Spinal cord (tissue), 10 donors: ENCODE data around the gene PAM. TPM values are rescaled to one million over a fixed set of nuclear protein-coding genes. Genes with fewer than 3 reads are reported as not detected.
A peak's percentile ranks its signal among the peaks of the same experiment; 100 is the strongest.
"Not testable (repeated sequence)": the region's sequence is repeated elsewhere in the genome, so short reads cannot be mapped to it uniquely, and the experiment has no call there.

Experiments used
- DNase-seq, 6 donors: peaks; one replicate each; pipeline versions ENCODE4 v3.0.0 to v3.0.0-alpha.2; 2013 to 2015; ENCODE audit warnings: low spot score in 6 of 6, low read depth in 4 of 6
- H3K27ac ChIP-seq: one replicate; pipeline ENCODE4 v1.5.1; 2013; ENCODE audit warnings: low read depth, low read length, control low read depth
- H3K27me3 ChIP-seq: one replicate; pipeline ENCODE4 v1.6.1; 2013; ENCODE audit warnings: low read length; ENCODE audit not compliant: control insufficient read depth, insufficient read depth
- H3K36me3 ChIP-seq: one replicate; pipeline ENCODE4 v1.6.1; 2013; ENCODE audit warnings: low read length; ENCODE audit not compliant: control insufficient read depth, insufficient read depth
- H3K4me1 ChIP-seq: one replicate; pipeline ENCODE4 v1.6.1; 2013; ENCODE audit warnings: low read length; ENCODE audit not compliant: control insufficient read depth, insufficient read depth
- H3K4me3 ChIP-seq: one replicate; pipeline ENCODE4 v1.5.1; 2013; ENCODE audit warnings: low read depth, low read length, control low read depth
- H3K9me3 ChIP-seq: one replicate; pipeline ENCODE4 v1.6.1; 2013; ENCODE audit warnings: low read length; ENCODE audit not compliant: control insufficient read depth, insufficient read depth
- WGBS: methylation state at CpG from one replicate; pipeline ENCODE4 v1.1.5; 2013; ENCODE audit warnings: missing lambda C conversion rate; ENCODE audit not compliant: insufficient coverage; 5-methylcytosine and 5-hydroxymethylcytosine counted together
- polyA plus RNA-seq, 2 donors: library from polyadenylated mRNA; unstranded; fragments of 120-200 nt; gene quantifications; one replicate each; pipeline ENCODE4 v1.2.1, GENCODE V29; 2013; ENCODE audit not compliant: insufficient read length in 2 of 2
- total RNA-seq, 2 donors: library from RNA; depleted of rRNA in 1 of 2; stranded (reverse); fragments of 120-200 nt in 1 of 2; fragments of >200 nt in 1 of 2; gene quantifications; one replicate each; pipeline versions ENCODE4 v1.2.3 to v1.2.4, GENCODE V29; 2013 to 2014
- donor health status: healthy.

The PAM gene
- total and polyA plus RNA-seq, 4 donors, result 127 to 201 (median 172) TPM

- H3K27me3 ChIP-seq, result no peaks in the 10 kb centered on the region
- peaks cover 6% of the 10 kb centered on the region for H3K36me3 ChIP-seq
- H3K27ac ChIP-seq, result no peak overlapping the region
- no peaks in the 10 kb centered on the region for H3K4me1 ChIP-seq
- no peak for DNase-seq
- H3K9me3 ChIP-seq, result no peaks in the 10 kb centered on the region
- 94% methylated on average over 6 of the region's 6 CpGs for WGBS
- no peak overlapping the region for H3K4me3 ChIP-seq
Measured at GRCh38 chr5:103033696-103034095, 278.6 kb downstream of the PAM start.

GRCh38 chr5:103034662-103035392, 279.7 kb downstream of the PAM start:
- Histone ChIP-seq H3K36me3 (peaks cover 6% of the 10 kb centered on the region), H3K4me1 (no peaks in the 10 kb centered on the region), H3K4me3 (no peak overlapping the region), H3K27me3 (no peaks in the 10 kb centered on the region), H3K27ac (no peak overlapping the region), H3K9me3 (no peaks in the 10 kb centered on the region)
- no peak for DNase-seq
- 95% methylated on average over 8 of the region's 8 CpGs for WGBS

- 100% methylated on average over 1 of the region's 2 CpGs for WGBS
- H3K9me3 ChIP-seq, result no peaks in the 10 kb centered on the region
- no peak overlapping the region for H3K4me3 ChIP-seq
- no peak overlapping the region for H3K27ac ChIP-seq
- H3K27me3 ChIP-seq, result no peaks in the 10 kb centered on the region
- peaks cover 6% of the 10 kb centered on the region for H3K36me3 ChIP-seq
- no peak for DNase-seq
- H3K4me1 ChIP-seq, result no peaks in the 10 kb centered on the region
Measured at GRCh38 chr5:103035701-103036100, 280.6 kb downstream of the PAM start.

GRCh38 chr5:103036601-103037000, 281.5 kb downstream of the PAM start:
- peaks cover 6% of the 10 kb centered on the region for H3K36me3 ChIP-seq
- H3K27me3 ChIP-seq, result no peaks in the 10 kb centered on the region
- DNase-seq, result no peak
- WGBS, result 93% methylated on average over 1 of the region's 2 CpGs
- no peaks in the 10 kb centered on the region for H3K9me3 ChIP-seq
- H3K27ac ChIP-seq, result no peak overlapping the region
- H3K4me3 ChIP-seq, result no peak overlapping the region
- H3K4me1 ChIP-seq, result no peaks in the 10 kb centered on the region

- DNase-seq, result no peak
- Histone ChIP-seq H3K27ac (no peak overlapping the region), H3K9me3 (no peaks in the 10 kb centered on the region), H3K4me1 (no peaks in the 10 kb centered on the region), H3K4me3 (no peak overlapping the region), H3K36me3 (peaks cover 3% of the 10 kb centered on the region), H3K27me3 (no peaks in the 10 kb centered on the region)
- 87% methylated on average over 4 of the region's 4 CpGs for WGBS
Measured at GRCh38 chr5:103037673-103038455, 282.8 kb downstream of the PAM start.

- no peaks in the 10 kb centered on the region for H3K4me1 ChIP-seq
- DNase-seq, result peak in 5 of 6 donors; percentile 26 to 88 (median 40)
- H3K4me3 ChIP-seq, result no peak overlapping the region
- no peak overlapping the region for H3K27ac ChIP-seq
- H3K9me3 ChIP-seq, result no peaks in the 10 kb centered on the region
- H3K36me3 ChIP-seq, result no peaks in the 10 kb centered on the region
- no peaks in the 10 kb centered on the region for H3K27me3 ChIP-seq
- WGBS, result no CpG with 5 or more reads among the region's 4 CpGs
Measured at GRCh38 chr5:103041071-103041676, 286.1 kb downstream of the PAM start.

GRCh38 chr5:103046706-103047105, 291.6 kb downstream of the PAM start:
- not testable (repeated sequence) for H3K36me3 ChIP-seq, H3K27ac ChIP-seq, DNase-seq, H3K4me3 ChIP-seq, H3K9me3 ChIP-seq, H3K4me1 ChIP-seq, H3K27me3 ChIP-seq
- WGBS, result 97% methylated on average over 22 of the region's 22 CpGs

GRCh38 chr5:103057208-103058130, 302.4 kb downstream of the PAM start:
- Histone ChIP-seq H3K27me3 (no peaks in the 10 kb centered on the region), H3K9me3 (no peaks in the 10 kb centered on the region), H3K27ac (no peak overlapping the region), H3K4me3 (no peak overlapping the region), H3K36me3 (no peaks in the 10 kb centered on the region), H3K4me1 (no peaks in the 10 kb centered on the region)
- no peak for DNase-seq
- 98% methylated on average over 5 of the region's 7 CpGs for WGBS

GRCh38 chr5:103059525-103059924, 304.4 kb downstream of the PAM start:
- H3K27me3 ChIP-seq, result no peaks in the 10 kb centered on the region
- no peaks in the 10 kb centered on the region for H3K4me1 ChIP-seq
- H3K27ac ChIP-seq, result no peak overlapping the region
- no peak for DNase-seq
- H3K9me3 ChIP-seq, result no peaks in the 10 kb centered on the region
- 100% methylated on average over 1 of the region's 3 CpGs for WGBS
- H3K36me3 ChIP-seq, result no peaks in the 10 kb centered on the region
- no peak overlapping the region for H3K4me3 ChIP-seq
